DOHH2 (cell line): ENCODE data around the gene NDUFC2.

ENCODE experiments used
- H3F3A ChIP-seq: fragments of 200-600 bp; sonication (generic), shearing (Covaris generic); 2 replicates; pipeline ENCODE4 v1.6.0; 2016; ENCODE audit warnings: antibody characterized with exemption, mild to moderate bottlenecking; ENCODE audit not compliant: control insufficient read depth, insufficient read depth
- H3K27ac ChIP-seq: fragments of 200-600 bp; sonication (generic); 2 replicates; pipeline ENCODE4 v1.5.1; 2014; ENCODE audit warnings: low read depth, mild to moderate bottlenecking, low read length, moderate library complexity
- H3K27me3 ChIP-seq: fragments of 200-600 bp; sonication (generic); 2 replicates; pipeline ENCODE4 v1.6.1; 2014; ENCODE audit warnings: mild to moderate bottlenecking, low read length, mixed read lengths; ENCODE audit not compliant: control insufficient read depth
- H3K36me3 ChIP-seq: fragments of 200-600 bp; sonication (generic); 2 replicates; pipeline ENCODE4 v1.6.1; 2014; ENCODE audit warnings: mild to moderate bottlenecking, low read length, moderate library complexity, mixed read lengths; ENCODE audit not compliant: control insufficient read depth
- H3K4me1 ChIP-seq: fragments of 200-600 bp; sonication (generic); 2 replicates; pipeline ENCODE4 v1.6.1; 2014; ENCODE audit warnings: mild to moderate bottlenecking, low read length, mixed read lengths; ENCODE audit not compliant: control insufficient read depth
- H3K4me2 ChIP-seq: fragments of 200-600 bp; sonication (generic); 2 replicates; pipeline ENCODE4 v1.6.0; 2014; ENCODE audit warnings: mild to moderate bottlenecking, low read length, moderate library complexity
- H3K4me3 ChIP-seq: fragments of 200-600 bp; sonication (generic); 2 replicates; pipeline ENCODE4 v1.5.1; 2014; ENCODE audit warnings: mild to moderate bottlenecking, low read length, mixed read lengths
- H3K79me2 ChIP-seq: fragments of 200-600 bp; sonication (generic); 2 replicates; pipeline ENCODE4 v1.6.1; 2014; ENCODE audit warnings: mild to moderate bottlenecking, low read length, mixed read lengths; ENCODE audit not compliant: control insufficient read depth
- H3K9me2 ChIP-seq: fragments of 200-600 bp; sonication (generic); replicated peaks from 2 replicates; pipeline ENCODE4 v1.6.1; 2014; ENCODE audit warnings: mild to moderate bottlenecking, low read length, mixed read lengths; ENCODE audit not compliant: control insufficient read depth
- H3K9me3 ChIP-seq: fragments of 200-600 bp; sonication (generic); 2 replicates; pipeline ENCODE4 v1.6.1; 2014; ENCODE audit warnings: antibody characterized with exemption, low read length, mixed read lengths; ENCODE audit not compliant: control insufficient read depth, insufficient read depth
- H4K20me1 ChIP-seq: fragments of 200-600 bp; sonication (generic); 2 replicates; pipeline ENCODE4 v1.6.0; 2014; ENCODE audit warnings: low read depth, mild to moderate bottlenecking, antibody characterized with exemption, low read length, moderate library complexity; ENCODE audit not compliant: control insufficient read depth, insufficient read depth
- EZH2phosphoT487 ChIP-seq: fragments of 200-600 bp; sonication (generic); IDR thresholded peaks from 2 replicates; pipeline ENCODE4 v1.6.1; 2017; ENCODE audit warnings: borderline replicate concordance, mild to moderate bottlenecking, antibody characterized with exemption, low read length, moderate library complexity, mixed read lengths
- TF ChIP-seq, protein P1 (sequence below): fragments of 200-600 bp; sonication (generic); IDR thresholded peaks from one replicate; pipeline ENCODE4 v1.5.1; 2014; ENCODE audit warnings: antibody characterized with exemption, mild to moderate bottlenecking, low read depth, low read length; ENCODE audit not compliant: poor library complexity, severe bottlenecking

Gene NDUFC2

DNA sequence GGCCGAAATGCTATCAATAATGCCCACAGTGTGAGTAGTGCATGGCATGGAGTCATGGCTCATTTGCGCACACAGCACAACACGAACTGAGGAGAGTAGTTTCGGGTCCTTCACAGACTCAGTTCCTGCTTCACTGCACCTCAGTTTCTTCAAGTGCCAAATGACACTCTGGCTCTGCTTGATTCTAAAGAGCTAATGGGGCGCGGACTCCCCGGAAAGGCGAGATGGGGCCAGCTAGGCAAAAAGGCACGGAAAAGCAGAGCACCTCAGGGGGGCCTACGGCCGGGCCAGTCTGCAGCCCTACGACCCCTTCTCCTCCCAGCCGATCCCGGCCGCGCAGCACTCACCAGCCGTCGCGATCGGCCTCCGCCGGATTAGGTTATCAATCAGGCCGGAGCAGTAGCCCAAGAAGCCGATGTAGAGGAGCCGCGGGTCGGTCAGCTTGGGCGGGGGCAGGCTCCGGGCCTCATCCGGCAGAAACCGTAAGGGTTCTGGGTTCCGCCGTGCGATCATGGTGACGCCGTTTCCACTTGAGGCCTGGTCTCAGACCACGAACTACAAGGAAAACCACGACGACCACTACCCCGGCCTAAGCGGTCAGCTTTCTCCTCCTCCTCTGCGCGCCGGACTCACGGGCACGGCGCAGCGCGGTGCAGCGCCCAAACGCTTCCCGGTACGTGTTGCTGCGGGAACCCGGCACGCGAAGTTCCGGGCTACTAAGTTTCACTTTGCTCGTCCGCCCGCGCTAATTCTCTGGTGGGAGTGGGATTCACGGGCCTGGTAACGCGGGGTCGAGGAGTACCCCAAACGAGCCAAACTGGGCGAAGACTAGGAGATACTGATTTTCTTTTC lies at the start of gene NDUFC2:
TSS of gene NDUFC2 (minus strand) at position 631 of the 852 bp plus-strand sequence. CDS start at position 513, 118 bp downstream.
- Histone ChIP-seq H3K4me3 (peak within 1 kb of the TSS; percentile 95), H3K36me3 (peaks cover 16% of the 10 kb centered on the region), H3K27ac (peak within 1 kb of the TSS; percentile 18), H3K9me2 (no peaks in the 10 kb centered on the region), H3K4me2 (peak within 1 kb of the TSS; percentile 88), H3F3A (no peaks in the 10 kb centered on the region), H3K4me1 (peaks cover 38% of the 10 kb centered on the region), H4K20me1 (0 out of 2 replicates have a peak, but pooled peaks cover 5% of the 10 kb centered on the region), H3K79me2 (peaks cover 56% of the 10 kb centered on the region), H3K9me3 (0 out of 2 replicates have a peak, but pooled peaks cover 2% of the 10 kb centered on the region), H3K27me3 (no peaks in the 10 kb centered on the region)
- TF ChIP-seq, protein P1, sequence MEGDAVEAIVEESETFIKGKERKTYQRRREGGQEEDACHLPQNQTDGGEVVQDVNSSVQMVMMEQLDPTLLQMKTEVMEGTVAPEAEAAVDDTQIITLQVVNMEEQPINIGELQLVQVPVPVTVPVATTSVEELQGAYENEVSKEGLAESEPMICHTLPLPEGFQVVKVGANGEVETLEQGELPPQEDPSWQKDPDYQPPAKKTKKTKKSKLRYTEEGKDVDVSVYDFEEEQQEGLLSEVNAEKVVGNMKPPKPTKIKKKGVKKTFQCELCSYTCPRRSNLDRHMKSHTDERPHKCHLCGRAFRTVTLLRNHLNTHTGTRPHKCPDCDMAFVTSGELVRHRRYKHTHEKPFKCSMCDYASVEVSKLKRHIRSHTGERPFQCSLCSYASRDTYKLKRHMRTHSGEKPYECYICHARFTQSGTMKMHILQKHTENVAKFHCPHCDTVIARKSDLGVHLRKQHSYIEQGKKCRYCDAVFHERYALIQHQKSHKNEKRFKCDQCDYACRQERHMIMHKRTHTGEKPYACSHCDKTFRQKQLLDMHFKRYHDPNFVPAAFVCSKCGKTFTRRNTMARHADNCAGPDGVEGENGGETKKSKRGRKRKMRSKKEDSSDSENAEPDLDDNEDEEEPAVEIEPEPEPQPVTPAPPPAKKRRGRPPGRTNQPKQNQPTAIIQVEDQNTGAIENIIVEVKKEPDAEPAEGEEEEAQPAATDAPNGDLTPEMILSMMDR = no peak
- no peak for TF ChIP-seq EZH2phosphoT487

DNA sequence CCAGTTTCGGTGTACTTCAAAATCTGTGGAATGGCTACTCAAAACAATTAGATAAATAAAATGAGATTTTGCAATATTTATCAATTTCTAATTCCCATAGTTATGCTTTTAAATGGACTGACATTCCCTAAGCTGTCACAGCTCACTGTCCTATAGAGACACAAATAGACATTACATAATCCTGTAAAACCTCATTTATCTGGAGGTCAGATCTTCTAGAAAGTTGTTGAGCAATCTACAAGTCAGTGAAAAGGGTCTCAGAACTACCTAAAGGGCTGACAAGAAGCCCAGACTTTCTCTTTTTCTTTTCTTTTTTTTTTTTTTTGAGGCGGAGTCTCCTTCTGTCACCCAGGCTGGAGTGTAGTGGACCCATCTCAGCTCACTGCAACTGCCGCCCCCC lies 47.7 kb upstream of the NDUFC2 start:
- Histone ChIP-seq H4K20me1 (no peaks in the 10 kb centered on the region), H3K4me1 (no peaks in the 10 kb centered on the region), H3K4me3 (no peak overlapping the region), H3K4me2 (no peak overlapping the region), H3K27ac (no peak overlapping the region), H3K9me2 (no peaks in the 10 kb centered on the region), H3K27me3 (no peaks in the 10 kb centered on the region), H3K9me3 (no peaks in the 10 kb centered on the region), H3F3A (no peaks in the 10 kb centered on the region), H3K79me2 (peaks cover 29% of the 10 kb centered on the region), H3K36me3 (peaks cover 17% of the 10 kb centered on the region)
- TF ChIP-seq, protein P1 = no peak

DNA sequence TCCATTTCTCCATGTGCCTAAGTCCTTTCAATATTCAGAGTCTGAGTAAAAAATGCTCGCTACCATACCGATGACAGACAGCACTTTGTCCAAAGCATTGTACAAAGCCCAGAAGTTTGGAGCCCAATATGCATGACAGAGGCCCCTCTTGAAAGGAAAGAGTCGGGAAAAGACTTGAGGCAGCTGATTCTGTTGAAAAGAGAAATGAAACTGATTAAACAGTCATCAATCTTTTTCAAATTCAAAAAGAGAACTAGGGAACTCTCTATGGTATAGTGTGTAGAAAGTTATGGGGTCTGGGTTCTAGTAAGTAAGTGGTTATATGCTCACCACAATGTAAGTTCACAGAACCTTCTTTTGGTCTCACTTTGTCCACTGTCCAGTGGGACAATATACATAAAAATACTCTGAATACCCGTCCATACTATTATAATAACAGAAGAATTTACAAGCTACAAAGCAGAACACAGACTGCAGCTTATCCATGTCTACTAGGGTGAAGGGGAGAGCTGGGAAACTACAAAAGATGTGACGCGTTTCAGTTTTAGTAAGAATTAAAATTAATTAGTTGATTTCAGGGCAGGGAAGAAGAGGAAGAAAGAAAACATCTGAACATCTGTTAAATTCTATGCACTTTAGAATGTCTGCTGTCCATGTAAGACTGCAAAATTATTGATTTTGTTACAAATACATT lies 33.1 kb upstream of the NDUFC2 start:
- Histone ChIP-seq H3K4me2 (no peak overlapping the region), H3K27ac (no peak overlapping the region), H3K4me1 (no peaks in the 10 kb centered on the region), H3K27me3 (no peaks in the 10 kb centered on the region), H4K20me1 (no peaks in the 10 kb centered on the region), H3K79me2 (no peaks in the 10 kb centered on the region), H3K9me3 (no peaks in the 10 kb centered on the region), H3F3A (no peaks in the 10 kb centered on the region), H3K4me3 (no peak overlapping the region), H3K9me2 (no peaks in the 10 kb centered on the region), H3K36me3 (peaks cover 47% of the 10 kb centered on the region)
- TF ChIP-seq, protein P1 = no peak
- no peak for TF ChIP-seq EZH2phosphoT487
